IPS-NIHi11 (cell line): ENCODE results near the gene ZNF284.

Experiments used
- DNase-seq: peaks from one replicate; pipeline ENCODE4 v3.0.0; 2012; ENCODE audit warnings: mixed read lengths, low spot score

The ZNF284 gene

GRCh38 chr19:44071824-44072542, at the start of gene ZNF284:
Gene ZNF284 (plus strand): TSS chr19:44072159. CDS start chr19:44076390, 4,231 bp downstream.
- DNase-seq: peak; percentile 94

GRCh38 chr19:44024900-44025216, 47.1 kb upstream of the ZNF284 start:
- no peak for DNase-seq

GRCh38 chr19:44025217-44025936, 46.6 kb upstream of the ZNF284 start, which contains the start of gene ZNF222:
Gene ZNF222 (plus strand): TSS chr19:44025379. CDS start chr19:44025437, 58 bp downstream.
- peak; percentile 79 for DNase-seq

- no peak for DNase-seq
These were observed 45.3 kb upstream of the ZNF284 start for GRCh38 chr19:44026622-44027021.

- DNase-seq: no peak
These were observed 39.9 kb upstream of the ZNF284 start for GRCh38 chr19:44032001-44032610.

- DNase-seq: no peak
These were observed 29.8 kb upstream of the ZNF284 start for GRCh38 chr19:44042147-44042546.

- no peak for DNase-seq
These were observed 21.0 kb upstream of the ZNF284 start for GRCh38 chr19:44050740-44051649.

GRCh38 chr19:44051650-44052402, 20.1 kb upstream of the ZNF284 start, which contains the start of gene ZNF223:
Gene ZNF223 (plus strand): TSS chr19:44052036. CDS start chr19:44055177, 3,141 bp downstream.
- DNase-seq: peak; percentile 98

- DNase-seq: peak; percentile 11
These were observed 16.1 kb upstream of the ZNF284 start for GRCh38 chr19:44055870-44056269.

GRCh38 chr19:44059229-44059628, 12.7 kb upstream of the ZNF284 start:
- no peak for DNase-seq

GRCh38 chr19:44061038-44061437, 10.9 kb upstream of the ZNF284 start:
- DNase-seq: no peak

GRCh38 chr19:44066305-44066704, 5.7 kb upstream of the ZNF284 start:
- no peak for DNase-seq

GRCh38 chr19:44069415-44069814, 2.5 kb upstream of the ZNF284 start:
- DNase-seq: no peak

GRCh38 chr19:44072543-44073401, 813 bp downstream of the ZNF284 start:
- DNase-seq: no peak

GRCh38 chr19:44076325-44076724, 4.4 kb downstream of the ZNF284 start:
- DNase-seq: no peak

GRCh38 chr19:44092108-44092507, 20.1 kb downstream of the ZNF284 start:
- no peak for DNase-seq

- peak; percentile 92 for DNase-seq
These were observed 22.2 kb downstream of the ZNF284 start, which contains the start of gene ZNF224 for GRCh38 chr19:44093931-44094765. Gene ZNF224 (plus strand): TSS chr19:44094361. CDS start chr19:44097874, 3,513 bp downstream.

GRCh38 chr19:44107751-44108150, 35.8 kb downstream of the ZNF284 start:
- no peak for DNase-seq

- no peak for DNase-seq
These were observed 37.5 kb downstream of the ZNF284 start for GRCh38 chr19:44109458-44109857.
